Subcutaneous adipose tissue (tissue), 4 donors: ENCODE results near the gene CTSW. TPM values are rescaled to one million over a fixed set of nuclear protein-coding genes. Genes with fewer than 3 reads are reported as not detected.

Experiments
- CTCF ChIP-seq: fragments of 450-650 bp; IDR thresholded peaks from one replicate; pipeline ENCODE4 v1.5.1; 2016; ENCODE audit warnings: low read depth, mild to moderate bottlenecking, control low read depth, antibody characterized with exemption, moderate library complexity
- total RNA-seq, 4 donors: library from RNA; depleted of rRNA; stranded (reverse); fragments of >200 nt; gene quantifications; one replicate each; pipeline ENCODE4 v1.1.0, GENCODE V29; 2016

The CTSW gene
- total RNA-seq, 4 donors from 2014 or later, result 1.7 to 5.7 (median 2.9) TPM; not detected in 1

- no peak for TF ChIP-seq CTCF
Measured at GRCh38 chr11:65849366-65849765, 30.3 kb upstream of the CTSW start.

- TF ChIP-seq CTCF, result no peak
Measured at GRCh38 chr11:65849771-65850216, 29.8 kb upstream of the CTSW start.

- no peak for TF ChIP-seq CTCF
Measured at GRCh38 chr11:65850217-65851082, 29.2 kb upstream of the CTSW start.

- no peak for TF ChIP-seq CTCF
Measured at GRCh38 chr11:65851083-65851579, 28.5 kb upstream of the CTSW start.

- TF ChIP-seq CTCF, result no peak
Measured at GRCh38 chr11:65851811-65852507, 27.7 kb upstream of the CTSW start.

- TF ChIP-seq CTCF, result no peak
Measured at GRCh38 chr11:65852508-65853245, 27.0 kb upstream of the CTSW start.
